ENCODE measurements around the gene SLC4A8.

The SLC4A8 gene

DNA sequence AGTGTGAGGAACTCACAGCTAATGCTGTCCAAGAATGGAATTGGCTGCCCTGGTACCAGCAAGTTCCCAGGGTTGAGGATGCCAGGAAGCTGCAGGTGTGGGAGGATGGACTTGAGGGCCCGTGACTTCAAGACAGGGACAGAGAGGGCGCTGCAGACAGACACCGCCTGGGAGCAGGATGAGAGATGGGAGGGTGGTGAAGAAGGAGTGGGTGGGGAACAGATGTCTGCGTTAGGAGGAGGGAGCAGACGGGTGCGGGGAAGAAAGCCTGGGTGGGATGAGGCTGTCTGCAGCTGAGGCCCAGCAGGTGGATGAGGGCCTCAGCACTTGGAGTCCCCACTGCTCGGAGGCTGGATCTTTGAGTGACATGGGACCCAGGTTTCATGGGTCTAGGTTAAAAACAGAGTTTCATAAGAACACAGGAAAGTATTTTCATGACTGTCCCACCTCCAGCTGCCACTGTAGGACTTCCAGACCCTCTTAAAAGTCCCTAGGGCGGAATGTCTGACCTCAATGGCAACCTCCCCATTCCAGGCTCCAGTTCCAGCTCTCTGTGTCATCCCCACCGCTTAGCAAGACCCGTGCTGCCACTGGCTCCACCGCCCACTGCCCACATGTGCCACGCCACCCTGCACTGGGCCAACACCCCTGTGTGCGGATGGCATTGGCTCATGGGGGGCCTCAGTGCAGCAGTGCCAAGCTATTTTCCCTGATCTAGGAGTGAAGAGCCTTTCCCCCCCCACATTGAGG is 96.1 kb downstream of the SLC4A8 start:
- DNase-seq (ENCODE audit: low read depth) = no peak
- no peak overlapping the region for H3K4me3 ChIP-seq (ENCODE audit: low read depth, low read length)
- TF ChIP-seq MYC (IDR thresholded peaks at IDR 0.05; ENCODE audit: low read depth, low read length) (no peak), CTCF (IDR thresholded peaks at IDR 0.05; ENCODE audit: low read depth, low read length) (no peak)

- TF ChIP-seq MYC (IDR thresholded peaks at IDR 0.05; ENCODE audit: low read depth, low read length) (no peak), CTCF (IDR thresholded peaks at IDR 0.05; ENCODE audit: low read depth, low read length) (peak; percentile 20), POLR2A (IDR thresholded peaks at IDR 0.05; ENCODE audit: extremely low read depth, insufficient read length) (no peak)
- TF ChIP-seq, protein P1, sequence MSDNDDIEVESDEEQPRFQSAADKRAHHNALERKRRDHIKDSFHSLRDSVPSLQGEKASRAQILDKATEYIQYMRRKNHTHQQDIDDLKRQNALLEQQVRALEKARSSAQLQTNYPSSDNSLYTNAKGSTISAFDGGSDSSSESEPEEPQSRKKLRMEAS (IDR thresholded peaks at IDR 0.05; ENCODE audit: low read depth, low read length) = no peak
- DNase-seq (ENCODE audit: low read depth) = peak; percentile 22
- H3K4me3 ChIP-seq (ENCODE audit: low read depth, low read length) = no peak overlapping the region
These were observed 97.1 kb downstream of the SLC4A8 start for GRCh38 chr12:51521554-51522276.

- no peak overlapping the region for H3K4me3 ChIP-seq (ENCODE audit: low read depth, low read length)
- DNase-seq (ENCODE audit: low read depth) = no peak
- TF ChIP-seq POLR2A (IDR thresholded peaks at IDR 0.05; ENCODE audit: extremely low read depth, insufficient read length) (no peak), MYC (IDR thresholded peaks at IDR 0.05; ENCODE audit: low read depth, low read length) (no peak), CTCF (IDR thresholded peaks at IDR 0.05; ENCODE audit: low read depth, low read length) (no peak)
- TF ChIP-seq, protein P1 (IDR thresholded peaks at IDR 0.05; ENCODE audit: low read depth, low read length) = no peak
These were observed 98.1 kb downstream of the SLC4A8 start for GRCh38 chr12:51522696-51523095.

- DNase-seq (ENCODE audit: low read depth) = no peak
- H3K4me3 ChIP-seq (ENCODE audit: low read depth, low read length) = no peak overlapping the region
- TF ChIP-seq MYC (IDR thresholded peaks at IDR 0.05; ENCODE audit: low read depth, low read length) = no peak
- TF ChIP-seq, protein P1 (IDR thresholded peaks at IDR 0.05; ENCODE audit: low read depth, low read length) = no peak
- no peak for TF ChIP-seq POLR2A (IDR thresholded peaks at IDR 0.05; ENCODE audit: extremely low read depth, insufficient read length)
- no peak for TF ChIP-seq CTCF (IDR thresholded peaks at IDR 0.05; ENCODE audit: low read depth, low read length)
These were observed 99.8 kb downstream of the SLC4A8 start for GRCh38 chr12:51524386-51524901.

DNA sequence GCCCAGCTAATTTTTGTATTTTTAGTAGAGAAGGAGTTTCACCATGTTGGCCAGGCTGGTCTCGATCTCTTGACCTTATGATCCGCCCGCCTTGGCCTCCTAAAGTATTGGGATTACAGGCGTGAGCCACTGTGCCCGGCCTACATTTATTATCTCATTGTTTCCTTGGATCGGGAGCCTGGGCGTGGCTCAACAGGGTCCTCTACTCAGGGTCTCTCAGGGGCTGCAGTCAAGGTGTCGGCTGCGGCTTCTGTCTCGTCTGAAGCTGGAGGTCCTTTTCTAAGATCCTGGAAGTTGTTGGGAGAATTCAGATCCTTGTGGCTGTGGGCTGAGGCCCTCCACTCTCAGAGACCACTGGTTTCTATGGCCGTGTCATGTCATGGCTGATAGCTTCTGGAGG is 100.9 kb downstream of the SLC4A8 start:
- no peak overlapping the region for H3K4me3 ChIP-seq (ENCODE audit: low read depth, low read length)
- no peak for TF ChIP-seq POLR2A (IDR thresholded peaks at IDR 0.05; ENCODE audit: extremely low read depth, insufficient read length)
- DNase-seq (ENCODE audit: low read depth) = no peak

- DNase-seq (ENCODE audit: low read depth) = no peak
- H3K4me3 ChIP-seq (ENCODE audit: low read depth, low read length) = no peak overlapping the region
- TF ChIP-seq POLR2A (IDR thresholded peaks at IDR 0.05; ENCODE audit: extremely low read depth, insufficient read length) = no peak
- TF ChIP-seq CTCF (IDR thresholded peaks at IDR 0.05; ENCODE audit: low read depth, low read length) = no peak
- TF ChIP-seq MYC (IDR thresholded peaks at IDR 0.05; ENCODE audit: low read depth, low read length) = no peak
These were observed 103.3 kb downstream of the SLC4A8 start for GRCh38 chr12:51527966-51528365.

All from NB4 (cell line).